Gastrocnemius medialis (tissue), 4 donors: ENCODE data around the gene PANK4.

ENCODE experiments used
- POLR2A ChIP-seq, 2 donors: fragments of 450-650 bp; IDR thresholded peaks; one replicate each; pipeline ENCODE4 v1.6.1; 2017; ENCODE audit warnings: antibody characterized with exemption in 2 of 2, mild to moderate bottlenecking in 2 of 2, moderate library complexity in 2 of 2
- TF ChIP-seq, protein P1 (sequence below), 5 experiments: fragments of 450-650 bp in 3 of 5; fragments of 200-600 bp in 2 of 5; sonication (generic) in 2 of 5; IDR thresholded peaks in 4 of 5; conservative IDR thresholded peaks in 1 of 5; 1 replicate in 4 of 5; 2 replicates in 1 of 5; pipeline ENCODE4 v1.5.1; 2016 to 2019; ENCODE audit warnings: antibody characterized with exemption in 5 of 5, mild to moderate bottlenecking in 3 of 5, moderate library complexity in 3 of 5

DNA sequence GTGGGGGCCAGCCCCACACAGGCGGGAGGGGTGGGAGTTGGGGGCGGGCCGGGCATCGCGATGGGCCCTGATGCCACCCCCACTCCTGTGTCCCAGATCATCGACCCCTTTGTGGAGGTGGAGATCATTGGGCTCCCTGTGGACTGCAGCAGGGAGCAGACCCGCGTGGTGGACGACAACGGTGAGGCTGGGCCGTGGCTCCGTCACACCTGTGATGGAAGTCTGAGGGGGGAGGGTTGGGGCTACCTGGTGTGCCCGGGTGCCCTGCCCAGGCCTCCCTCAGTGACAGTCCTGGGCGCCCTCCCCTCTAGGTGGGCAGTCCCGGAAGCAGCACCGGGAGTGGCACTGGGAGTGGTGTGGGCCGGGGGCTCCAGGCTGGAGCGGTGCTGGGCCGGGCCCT lies 27.7 kb downstream of the PANK4 start:
- TF ChIP-seq, protein P1, sequence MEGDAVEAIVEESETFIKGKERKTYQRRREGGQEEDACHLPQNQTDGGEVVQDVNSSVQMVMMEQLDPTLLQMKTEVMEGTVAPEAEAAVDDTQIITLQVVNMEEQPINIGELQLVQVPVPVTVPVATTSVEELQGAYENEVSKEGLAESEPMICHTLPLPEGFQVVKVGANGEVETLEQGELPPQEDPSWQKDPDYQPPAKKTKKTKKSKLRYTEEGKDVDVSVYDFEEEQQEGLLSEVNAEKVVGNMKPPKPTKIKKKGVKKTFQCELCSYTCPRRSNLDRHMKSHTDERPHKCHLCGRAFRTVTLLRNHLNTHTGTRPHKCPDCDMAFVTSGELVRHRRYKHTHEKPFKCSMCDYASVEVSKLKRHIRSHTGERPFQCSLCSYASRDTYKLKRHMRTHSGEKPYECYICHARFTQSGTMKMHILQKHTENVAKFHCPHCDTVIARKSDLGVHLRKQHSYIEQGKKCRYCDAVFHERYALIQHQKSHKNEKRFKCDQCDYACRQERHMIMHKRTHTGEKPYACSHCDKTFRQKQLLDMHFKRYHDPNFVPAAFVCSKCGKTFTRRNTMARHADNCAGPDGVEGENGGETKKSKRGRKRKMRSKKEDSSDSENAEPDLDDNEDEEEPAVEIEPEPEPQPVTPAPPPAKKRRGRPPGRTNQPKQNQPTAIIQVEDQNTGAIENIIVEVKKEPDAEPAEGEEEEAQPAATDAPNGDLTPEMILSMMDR (IDR thresholded peaks at IDR 0.05 in 4 of 5, conservative IDR thresholded peaks at IDR 0.05 in 1 of 5): no peak
- no peak for TF ChIP-seq POLR2A (IDR thresholded peaks at IDR 0.05)
